T-helper 9 cell (primary cell): ENCODE data around the gene RAPGEF6.
"Not testable (repeated sequence)": the region's sequence is repeated elsewhere in the genome, so short reads cannot be mapped to it uniquely, and the experiment has no call there.

Experiments
- DNase-seq: peaks from one replicate; pipeline ENCODE4 v3.0.0-alpha.2; 2020

RAPGEF6 gene

DNA sequence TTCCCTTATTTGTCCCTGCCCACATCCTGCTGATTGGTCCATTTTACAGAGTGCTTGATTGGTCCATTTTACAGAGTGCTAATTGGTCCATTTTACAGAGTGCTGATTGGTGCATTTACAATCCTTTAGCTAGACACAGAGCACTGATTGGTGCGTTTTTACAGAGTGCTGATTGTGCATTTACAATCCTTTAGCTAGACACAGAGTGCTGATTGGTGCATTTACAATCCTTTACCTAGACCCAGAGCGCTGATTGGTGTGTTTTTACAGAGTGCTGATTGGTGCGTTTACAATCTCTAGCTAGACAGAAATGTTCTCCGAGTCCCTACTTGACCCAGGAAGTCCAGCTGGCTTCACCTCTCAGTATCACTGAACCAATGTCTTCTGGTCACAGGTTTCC, 147.7 kb downstream of the RAPGEF6 start:
- not testable (repeated sequence) for DNase-seq

DNA sequence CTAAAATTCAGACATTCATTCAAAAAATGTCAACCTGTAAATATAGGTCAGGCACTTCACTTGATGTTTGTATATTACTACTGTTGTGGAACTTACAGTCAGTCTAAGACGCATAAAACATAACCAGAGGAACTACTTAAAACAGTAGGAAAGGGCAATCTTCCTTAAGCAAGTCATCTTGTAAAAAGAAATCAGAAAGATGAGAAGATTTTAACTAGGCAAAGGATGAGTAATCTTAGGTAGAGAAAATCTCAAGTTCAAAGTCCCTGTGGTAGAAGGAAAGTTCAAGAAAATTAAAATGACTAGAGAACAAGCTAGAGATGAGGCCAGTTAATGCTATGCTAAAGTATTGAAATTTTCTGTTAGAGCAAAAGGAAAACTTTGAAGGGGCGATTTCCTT, 152.4 kb downstream of the RAPGEF6 start:
- DNase-seq, result no peak

DNA sequence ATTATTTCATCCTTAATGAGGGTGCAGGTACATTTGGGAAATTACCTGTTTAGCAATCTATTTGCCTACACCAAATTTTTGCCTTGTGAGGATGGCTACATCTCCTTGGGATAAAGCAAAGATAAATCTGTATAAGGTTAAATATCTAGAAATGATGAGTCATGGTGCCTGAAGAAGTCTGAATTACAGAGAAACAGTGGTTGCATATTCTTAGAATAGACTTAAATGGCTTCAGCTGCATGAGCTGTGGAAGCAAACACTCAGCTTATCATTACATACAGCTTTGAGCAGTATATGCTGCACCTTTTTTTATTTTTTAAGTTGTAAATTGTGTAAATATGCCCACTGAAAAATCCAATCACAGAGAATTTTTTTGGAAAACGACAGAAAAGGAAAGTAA, 153.5 kb downstream of the RAPGEF6 start:
- no peak for DNase-seq

DNA sequence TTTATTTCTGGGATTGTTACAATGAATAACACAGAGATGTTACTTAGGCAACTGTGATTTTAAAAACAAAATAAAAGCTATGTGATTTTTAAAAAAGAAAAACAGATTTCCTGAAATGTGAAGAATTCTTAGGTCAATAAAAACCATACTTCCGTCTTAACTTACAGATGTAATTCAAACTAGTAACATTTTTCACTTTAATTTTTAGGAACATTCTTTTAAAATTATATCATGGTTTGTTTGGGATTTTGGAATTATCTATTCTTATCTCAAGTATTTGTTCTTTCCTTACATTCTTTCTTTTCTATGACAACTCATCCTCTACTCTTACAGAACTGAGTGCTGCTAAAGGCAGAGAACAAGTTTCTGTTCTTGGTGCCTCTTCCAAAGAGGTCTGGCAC, 159.5 kb downstream of the RAPGEF6 start:
- no peak for DNase-seq

DNA sequence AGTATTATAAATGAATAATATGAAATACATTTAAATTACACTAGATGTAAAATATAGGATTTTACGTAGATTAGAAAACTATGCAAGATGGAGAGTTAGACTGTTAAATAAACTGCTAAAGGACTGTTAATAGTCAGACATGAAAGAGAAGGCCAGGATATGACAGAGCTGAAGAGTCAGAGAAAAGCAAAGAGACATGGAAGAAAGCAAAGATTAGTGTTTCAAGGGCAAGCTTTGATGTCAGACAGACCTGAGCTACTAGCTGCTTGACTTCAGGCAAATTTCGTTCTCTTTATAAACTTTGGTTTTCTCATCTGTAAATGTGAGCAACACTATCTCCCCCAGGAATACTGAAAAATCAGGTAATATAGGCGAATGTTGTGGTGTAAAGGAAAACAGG, 161.3 kb downstream of the RAPGEF6 start:
- DNase-seq, result no peak

DNA sequence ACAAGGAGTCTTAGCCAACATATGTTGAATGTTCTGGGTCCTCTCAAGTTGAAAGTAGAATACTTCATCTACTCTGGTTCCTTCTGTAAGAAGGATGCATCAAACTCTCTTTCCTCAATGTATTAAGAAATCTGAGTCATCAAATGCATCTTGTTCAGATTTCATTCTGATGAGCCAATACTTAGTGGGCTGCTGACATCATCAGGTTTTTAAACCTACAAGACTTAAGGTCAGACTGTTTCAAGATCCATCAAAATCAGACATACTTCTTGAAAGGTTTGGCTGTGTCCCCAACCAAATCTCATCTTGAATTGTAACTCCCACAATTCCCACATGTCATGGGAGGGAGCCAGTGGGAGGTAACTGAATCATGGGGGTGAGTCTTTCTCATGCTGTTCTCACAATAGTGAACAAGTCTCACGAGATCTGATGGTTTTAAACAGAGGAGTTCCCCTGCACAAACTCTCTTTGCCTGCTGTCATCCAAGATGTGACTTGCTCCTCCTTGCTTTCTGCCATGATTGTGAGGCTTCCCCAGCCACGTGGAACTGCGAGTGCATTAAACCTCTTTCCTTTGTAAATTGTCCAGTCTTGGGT, 168.8 kb downstream of the RAPGEF6 start:
- no peak for DNase-seq

DNA sequence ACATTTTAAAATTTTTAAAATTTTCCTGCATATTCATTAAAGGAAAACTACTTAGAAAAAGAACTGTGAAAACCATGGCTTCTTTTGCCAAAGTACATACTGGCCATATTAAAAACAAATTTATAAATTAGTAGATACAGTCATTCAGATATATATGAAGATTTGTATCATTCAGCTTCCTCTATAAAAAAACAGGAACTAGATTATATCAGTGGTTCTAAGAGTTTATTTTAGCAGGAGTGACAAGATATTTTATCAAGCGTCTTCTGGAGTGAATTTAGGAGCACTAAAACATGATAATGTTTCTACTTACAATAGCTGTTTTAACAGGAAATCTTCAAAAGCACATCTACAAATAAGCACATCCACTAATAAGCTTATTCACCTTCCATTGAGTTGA, 171.4 kb downstream of the RAPGEF6 start:
- no peak for DNase-seq

DNA sequence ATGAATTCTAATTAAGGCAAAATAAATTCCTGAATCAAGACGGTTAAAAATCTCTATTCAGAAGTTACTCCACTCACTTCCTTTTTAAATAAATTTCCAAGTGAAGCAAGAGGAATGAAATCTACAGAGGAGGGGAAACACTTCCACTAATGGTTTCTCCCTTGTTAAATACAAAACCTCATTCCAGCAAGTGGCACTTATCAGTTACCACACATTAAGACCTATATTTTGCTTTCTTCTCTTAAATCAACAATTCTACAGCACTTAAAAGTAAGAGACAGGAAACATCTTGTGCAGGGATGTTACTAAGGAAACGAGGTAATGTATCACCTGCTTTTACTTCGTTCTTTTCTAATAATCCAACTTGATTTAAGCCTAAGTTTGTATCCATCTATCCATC, 172.6 kb downstream of the RAPGEF6 start:
- DNase-seq, result no peak

DNA sequence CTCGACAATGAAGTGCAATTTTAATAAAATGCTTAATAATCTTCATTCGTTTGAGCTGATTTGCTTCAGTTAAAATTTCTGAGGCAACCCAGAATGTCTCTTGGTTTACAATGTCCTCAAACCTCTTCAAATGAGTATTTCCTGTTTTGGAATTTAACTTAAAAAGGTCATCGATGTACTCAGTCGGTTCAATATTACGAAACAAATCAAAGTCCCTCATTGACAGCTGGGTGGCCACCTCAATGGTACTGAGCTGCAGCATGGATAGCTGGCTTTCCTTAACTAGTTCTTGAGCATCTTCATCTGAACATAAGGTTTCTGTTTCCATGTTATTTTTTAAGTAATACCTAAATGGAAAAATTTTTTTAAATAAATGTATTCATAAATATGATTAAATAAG, 173.3 kb downstream of the RAPGEF6 start:
- no peak for DNase-seq

DNA sequence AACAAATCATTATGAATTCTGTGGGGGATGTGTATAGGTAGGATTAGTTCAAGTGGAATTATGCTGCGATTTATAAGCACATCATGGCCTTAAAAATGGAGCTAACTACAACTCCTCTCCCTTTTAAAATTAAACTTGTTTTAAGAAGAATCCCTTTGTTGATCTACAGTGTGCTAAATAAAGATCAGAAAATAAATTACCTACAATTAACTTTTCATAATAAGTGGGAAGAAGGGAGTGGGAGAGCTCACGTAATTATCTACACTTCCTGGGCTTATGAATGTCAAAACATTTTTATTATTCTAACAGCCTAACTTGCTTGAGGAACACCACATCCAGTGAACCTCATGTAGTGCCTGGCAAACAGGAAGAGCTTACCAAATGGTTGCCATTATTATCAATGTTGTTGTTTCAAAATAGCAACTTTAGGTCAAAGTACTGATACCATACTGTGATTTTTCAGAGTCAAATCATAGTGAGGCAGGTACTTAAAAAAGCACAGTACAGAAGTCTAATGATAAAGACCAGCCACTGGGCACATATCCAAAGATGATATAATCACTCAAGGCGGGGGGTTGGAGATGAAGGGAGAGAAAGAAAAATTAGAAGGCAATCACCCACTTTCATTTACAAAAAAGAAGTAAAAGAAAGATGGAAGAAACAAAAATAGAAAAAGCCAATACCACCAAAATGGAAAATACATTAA, 174.0 kb downstream of the RAPGEF6 start:
- DNase-seq, result no peak

DNA sequence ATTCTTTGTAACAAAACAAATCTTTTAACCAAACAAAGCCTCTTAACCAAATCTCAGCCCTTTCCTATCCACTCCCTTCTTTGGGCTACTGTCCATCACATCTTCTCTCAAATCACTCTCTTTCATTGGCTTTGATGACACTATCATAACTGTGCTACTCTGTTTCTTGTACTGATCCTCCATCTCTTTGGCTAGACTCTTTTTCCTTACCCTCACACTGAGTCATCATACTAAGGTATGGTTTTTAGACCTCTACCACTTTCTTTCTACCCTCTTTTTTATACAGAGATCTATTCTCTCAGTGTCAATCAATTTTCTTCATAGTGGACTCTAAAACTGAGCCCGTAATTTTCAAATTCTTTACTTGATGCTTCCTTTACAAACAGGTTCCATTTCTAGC, 174.9 kb downstream of the RAPGEF6 start:
- DNase-seq, result no peak

DNA sequence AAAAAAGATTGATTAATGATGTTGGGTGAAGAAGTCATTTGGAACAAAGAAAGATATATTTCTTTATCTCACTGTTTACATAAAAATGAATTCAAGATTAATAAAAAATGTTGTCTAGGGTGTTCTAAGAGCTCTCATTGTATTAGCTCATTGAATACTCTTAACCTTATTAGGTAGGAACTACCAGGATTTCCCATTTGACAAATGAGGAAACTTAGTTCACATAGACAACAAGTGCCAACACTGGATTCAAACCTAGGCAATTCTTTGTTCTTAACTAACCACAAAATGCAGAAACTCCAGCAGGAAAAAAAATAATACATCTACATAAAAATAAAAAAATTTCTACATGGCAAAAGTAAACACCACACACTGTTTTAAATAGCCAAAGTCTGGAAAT, 175.8 kb downstream of the RAPGEF6 start:
- no peak for DNase-seq

DNA sequence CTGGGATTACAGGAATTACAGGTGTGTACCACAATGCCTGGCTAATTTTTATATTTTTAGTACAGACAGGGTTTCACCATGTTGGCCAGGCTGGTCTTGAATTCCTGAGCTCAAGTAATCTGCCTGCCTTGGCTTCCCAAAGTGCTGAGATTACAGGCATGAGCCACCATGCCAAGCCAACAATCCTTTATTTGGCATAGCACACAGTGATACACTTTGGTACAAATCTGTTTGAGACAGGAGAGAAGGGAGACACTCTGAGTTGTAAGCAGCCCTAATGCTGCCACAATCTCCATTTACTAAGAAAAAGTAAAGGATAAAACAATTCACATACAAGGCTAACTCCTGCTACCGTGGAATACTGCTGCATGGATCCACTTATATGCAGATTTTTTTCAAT, 177.8 kb downstream of the RAPGEF6 start:
- no peak for DNase-seq

DNA sequence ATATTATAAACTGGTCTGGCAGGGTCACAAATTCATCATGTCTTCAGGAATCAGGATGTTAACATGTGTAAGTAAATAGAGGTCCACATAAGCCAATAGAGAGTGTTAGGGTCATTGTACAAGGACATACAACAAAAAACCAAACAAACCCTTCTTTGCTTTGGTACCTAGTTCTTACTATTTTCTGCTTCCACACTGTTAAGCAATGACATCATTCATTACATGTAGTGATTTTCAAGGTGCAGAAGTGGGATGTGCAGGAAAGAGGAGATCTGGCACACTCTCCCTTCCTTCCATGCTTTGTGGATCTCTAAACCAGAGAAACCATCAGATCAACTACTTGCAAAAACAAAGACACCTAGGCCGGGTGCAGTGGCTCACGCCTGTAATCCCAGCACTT, 184.1 kb downstream of the RAPGEF6 start:
- no peak for DNase-seq

DNA sequence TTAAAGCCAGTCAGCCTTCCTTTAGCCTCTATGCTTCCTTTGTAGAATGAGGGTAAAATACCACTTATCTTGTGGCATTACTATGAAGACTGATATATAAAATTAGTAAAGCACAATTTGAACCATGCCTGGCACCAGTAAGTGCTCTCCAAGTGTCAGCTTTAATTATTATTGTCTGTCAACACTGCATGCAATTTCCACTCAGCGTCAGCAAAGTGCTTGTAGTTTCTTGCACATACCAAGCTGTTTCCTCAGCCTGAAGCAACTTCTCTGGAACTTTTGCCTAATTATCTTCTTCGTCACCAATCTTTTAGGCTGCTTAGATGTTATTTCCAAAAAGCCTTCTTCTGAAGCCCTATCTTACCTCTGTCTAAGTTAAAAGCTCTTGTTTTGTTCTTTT, 193.8 kb downstream of the RAPGEF6 start:
- DNase-seq, result no peak

DNA sequence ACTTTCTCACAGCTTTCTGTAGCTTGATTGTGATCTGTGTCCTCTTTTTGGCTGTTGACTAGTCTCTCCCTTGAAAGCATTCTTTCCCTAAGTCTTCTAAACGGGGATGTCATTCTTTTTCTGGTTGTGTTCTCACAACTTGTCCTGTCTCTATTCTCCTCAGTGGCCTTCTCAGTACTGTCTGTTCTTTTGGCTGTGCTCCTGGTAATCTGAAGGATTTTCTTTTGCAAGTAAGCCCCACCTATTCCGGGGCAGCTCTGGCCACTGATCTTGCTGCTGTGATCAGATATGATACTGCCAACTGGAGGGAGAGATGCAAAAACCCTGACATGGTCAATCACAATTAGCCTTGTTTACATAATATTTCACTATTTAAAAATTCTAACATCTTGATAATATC, 198.9 kb downstream of the RAPGEF6 start:
- DNase-seq, result no peak

DNA sequence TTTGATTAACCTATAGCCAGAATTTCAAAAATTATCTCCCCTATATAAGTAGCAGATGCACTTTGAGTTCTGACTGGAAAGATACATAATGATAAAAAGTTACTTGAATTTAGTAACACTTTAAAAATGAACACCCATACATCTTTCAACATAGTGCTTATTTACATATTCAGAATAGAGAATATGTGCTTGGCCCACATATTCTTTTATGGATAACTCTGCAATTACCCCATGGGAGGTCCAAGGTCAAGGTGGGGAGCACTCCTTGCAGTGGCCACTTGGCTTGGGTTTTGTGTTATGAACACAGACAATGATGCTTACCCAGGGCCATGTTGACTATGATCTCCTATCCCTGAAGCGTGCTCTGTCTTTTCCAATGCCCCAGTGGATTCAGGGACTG, 201.9 kb downstream of the RAPGEF6 start:
- no peak for DNase-seq

DNA sequence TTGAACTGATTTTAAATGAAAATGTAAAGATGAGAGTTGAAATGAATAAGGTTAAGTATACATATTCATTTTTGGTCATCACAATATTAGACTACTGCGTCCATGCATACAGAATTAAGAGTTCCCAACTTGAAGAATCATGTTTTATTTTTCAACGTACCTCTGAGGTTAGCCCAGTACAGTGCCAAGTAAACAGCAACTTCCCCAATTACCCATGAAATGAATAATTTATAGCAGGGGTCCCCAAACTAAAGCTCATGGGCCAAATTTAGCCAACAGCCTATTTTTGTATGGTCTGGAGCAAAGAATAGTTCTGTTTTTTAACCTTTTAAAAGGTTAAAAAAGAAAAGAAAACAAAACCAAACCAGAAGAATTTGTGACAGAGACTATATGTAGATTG, 203.2 kb downstream of the RAPGEF6 start:
- no peak for DNase-seq

DNA sequence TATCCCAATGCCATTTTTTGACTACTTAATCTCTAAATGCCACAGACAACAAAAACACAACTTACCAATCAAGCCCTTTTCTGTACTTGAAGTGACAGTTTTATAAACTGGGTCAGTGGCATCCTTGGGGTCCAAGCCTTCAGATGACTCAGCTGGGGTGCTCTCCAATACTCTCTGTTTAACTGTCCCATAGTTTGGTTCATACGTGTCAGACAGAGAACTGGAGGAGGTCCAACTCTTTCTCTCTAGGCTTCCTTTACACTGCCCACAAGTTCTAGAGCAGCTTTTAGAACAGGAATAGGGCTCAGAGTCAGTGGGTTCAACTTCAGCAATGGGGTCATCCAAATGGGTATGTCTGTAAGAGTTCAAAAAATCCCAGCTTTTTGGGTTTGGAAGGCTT, 204.2 kb downstream of the RAPGEF6 start:
- no peak for DNase-seq

DNA sequence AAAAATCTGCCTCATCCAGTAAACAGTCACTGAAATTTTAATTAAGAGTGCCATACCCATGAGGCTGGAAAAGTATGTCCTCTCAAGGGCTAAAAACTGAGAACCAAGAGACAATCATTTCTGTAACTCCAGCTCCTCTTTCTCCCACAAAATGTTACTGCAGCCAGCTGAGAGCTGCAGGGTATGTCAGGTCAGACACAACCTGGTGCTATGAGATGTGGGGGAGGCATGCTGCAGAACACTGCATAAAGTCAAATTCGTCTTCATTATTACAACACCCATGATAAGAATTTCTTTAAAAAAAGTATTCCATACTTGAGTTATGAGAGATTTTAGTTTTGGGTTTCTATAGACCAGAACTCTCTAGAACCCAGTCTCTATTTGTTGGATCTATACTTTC, 209.0 kb downstream of the RAPGEF6 start:
- no peak for DNase-seq

DNA sequence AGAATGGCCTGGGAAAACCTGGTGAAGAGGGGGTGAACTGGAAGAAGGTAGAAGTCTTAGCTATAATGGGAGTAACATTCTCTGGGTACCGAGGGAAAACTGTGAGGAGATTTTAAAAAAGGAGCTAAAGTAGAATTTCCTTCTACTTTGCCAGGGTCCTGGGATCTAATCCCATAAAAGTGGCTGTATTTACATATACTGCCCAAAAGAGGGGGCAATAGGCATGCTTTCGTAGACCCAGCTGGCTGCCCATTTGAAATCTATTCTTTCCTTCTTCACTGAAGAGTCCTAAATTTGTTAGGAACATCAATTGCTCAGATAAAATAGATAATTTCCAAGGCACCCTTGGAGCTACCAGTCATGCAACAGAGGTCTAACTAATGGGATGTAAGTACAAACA, 212.0 kb downstream of the RAPGEF6 start:
- DNase-seq, result no peak

DNA sequence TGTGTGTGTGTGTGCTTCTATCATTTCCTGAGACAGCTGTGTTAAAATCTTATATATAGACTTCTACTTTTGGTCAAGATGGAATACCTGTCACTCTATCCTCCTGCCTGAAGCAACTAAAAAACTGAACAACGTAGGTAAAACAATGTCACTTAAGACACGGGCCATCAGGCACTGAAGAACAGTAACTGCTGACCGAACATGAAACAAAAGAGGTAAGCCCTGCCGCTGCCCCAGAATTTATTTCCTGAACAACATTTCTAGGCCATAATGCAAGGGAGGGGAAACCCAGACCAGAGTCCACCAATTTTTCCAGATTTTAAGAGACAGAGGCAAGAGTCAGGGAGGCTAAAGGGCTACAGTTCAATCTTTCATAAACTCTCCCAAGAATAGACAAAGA, 215.2 kb downstream of the RAPGEF6 start:
- DNase-seq, result no peak

DNA sequence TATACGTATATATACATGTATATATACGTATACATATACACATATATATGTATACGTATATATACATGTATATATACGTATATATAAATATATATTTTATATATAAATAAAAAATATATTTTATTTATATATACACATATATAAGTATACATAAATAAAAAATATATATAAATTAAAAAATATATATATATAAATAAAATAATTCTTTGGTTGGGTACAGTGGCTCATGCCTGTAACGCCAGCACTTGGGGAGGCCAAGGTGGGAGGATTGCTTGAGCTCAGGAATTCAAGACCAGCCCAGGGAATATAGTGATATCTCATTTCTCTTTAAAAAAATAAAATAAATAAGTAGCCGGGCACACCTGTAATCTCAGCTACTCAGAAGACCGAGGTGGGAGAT, 216.2 kb downstream of the RAPGEF6 start:
- DNase-seq, result no peak

DNA sequence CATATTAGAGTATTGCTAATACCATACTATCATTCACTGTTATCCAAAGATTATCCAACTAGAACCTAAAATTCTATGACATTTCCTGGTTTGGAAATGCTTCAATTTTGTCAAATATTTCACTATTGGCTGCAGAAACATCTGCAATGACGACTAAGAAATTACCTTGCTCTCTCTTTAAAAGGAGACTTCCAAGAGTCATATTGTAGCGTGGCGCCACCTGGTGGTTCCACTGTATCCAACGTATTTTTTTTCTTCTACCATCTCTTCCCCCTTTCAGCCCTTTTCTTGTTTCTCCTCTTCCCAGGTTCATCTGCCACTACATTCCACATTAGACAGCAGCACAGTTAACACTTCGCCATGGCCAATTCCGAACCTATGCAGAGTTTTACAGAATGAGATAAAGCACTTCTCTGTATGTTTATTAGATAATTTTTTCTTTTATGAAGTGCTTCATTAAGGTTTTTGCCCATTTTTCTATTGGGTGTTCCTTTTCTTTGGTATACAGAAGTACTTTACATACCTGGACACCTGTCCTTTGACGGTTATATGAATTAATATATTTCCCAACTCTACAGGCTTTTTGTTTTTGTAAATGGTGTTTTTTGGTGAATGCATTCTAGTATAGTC, 217.7 kb downstream of the RAPGEF6 start:
- peak; percentile 89 for DNase-seq

DNA sequence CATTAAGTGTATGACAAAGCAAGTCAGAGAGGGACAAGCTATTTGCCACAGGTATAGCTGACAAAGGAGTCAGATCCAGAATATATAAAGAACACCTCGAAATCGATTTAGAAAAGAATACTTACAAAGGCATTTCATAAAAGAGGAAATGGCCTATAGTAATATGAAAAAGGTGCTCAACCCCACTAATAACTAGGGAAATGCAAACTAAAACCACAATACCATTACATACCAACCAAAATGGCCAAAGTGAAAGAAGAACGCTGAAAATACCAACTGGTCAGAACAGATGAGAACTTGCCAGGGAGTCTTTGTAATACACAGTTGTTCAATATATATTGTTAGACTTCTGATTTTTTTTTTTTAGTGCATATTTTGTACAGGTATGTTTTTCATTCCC, 218.3 kb downstream of the RAPGEF6 start:
- no peak for DNase-seq
